ENCODE results near the gene TBC1D23. TPM values are rescaled to one million over a fixed set of nuclear protein-coding genes. Genes with fewer than 3 reads are reported as not detected.

Gene TBC1D23
- total RNA-seq, 1 experiment from 2014 or later, result 37.9 TPM

DNA sequence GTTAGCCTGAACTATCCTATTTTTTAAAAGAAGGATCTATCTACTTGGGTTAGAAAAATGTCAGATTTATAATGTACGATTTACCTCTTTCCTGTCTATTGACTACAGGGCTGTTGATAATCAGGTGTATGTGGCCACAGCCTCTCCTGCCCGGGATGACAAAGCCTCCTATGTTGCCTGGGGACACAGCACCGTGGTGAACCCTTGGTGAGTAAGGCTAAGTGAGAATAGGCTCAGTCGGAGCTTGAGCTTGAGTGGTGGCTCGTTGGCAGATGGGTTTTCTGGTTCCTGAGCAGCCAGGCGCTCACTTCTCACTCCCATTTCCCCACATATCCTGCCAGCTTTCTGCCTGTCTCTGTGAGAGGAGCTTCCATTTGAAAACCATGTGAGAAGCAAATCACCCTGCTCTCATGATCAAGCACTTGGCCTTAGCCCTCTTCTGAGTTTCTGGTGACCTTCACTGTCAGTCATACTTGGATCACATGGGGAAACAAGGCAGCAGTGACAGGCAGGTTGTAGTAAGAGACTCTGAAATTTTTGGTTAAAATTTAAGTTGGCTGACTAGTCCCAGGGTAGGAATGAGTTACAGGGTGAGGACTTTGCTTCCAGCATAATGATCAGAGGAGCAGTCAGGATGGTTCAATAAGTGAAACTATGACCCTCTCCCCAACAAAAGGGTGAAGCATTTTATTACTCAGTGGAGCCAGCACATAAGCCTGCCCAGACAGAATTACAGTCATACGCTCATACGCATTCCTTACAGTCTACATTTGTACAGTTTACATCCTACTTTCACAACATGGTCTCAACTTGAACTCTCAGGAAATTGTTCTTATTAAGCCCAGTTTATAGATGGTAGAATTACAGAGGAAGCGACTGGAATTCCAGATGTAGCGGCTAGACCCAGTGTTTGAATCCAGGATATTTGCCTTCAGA, 91.8 kb downstream of the TBC1D23 start:
- no peak overlapping the region for H3K27ac ChIP-seq (ENCODE audit: low read length)
- no TSS peak for BruUV-seq (replicated peaks)
- ChIA-PET POLR2A (ENCODE audit: unreplicated experiment) (no interaction called here), CTCF (no interaction called here)
- H3K27me3 ChIP-seq (ENCODE audit: low read length), result no peaks in the 10 kb centered on the region
- peaks cover 54% of the 10 kb centered on the region for H3K36me3 ChIP-seq (ENCODE audit: low read depth, low read length)
- intact Hi-C loops (cut with micrococcal nuclease), result no loop called here
- no peak overlapping the region for H3K4me3 ChIP-seq (ENCODE audit: low read length)
- H3K79me2 ChIP-seq (ENCODE audit: low read length), result no peaks in the 10 kb centered on the region
- ATAC-seq (no peak), DNase-seq (no peak)
- no peak overlapping the region for H3K9ac ChIP-seq (ENCODE audit: low read length)
- H4K20me1 ChIP-seq (ENCODE audit: low read length), result no peaks in the 10 kb centered on the region
- H3K9me3 ChIP-seq (ENCODE audit: low read length), result no peaks in the 10 kb centered on the region
- no peaks in the 10 kb centered on the region for H3K9me2 ChIP-seq (replicated peaks; ENCODE audit: low read length)
- TF ChIP-seq EZH2phosphoT487 (IDR thresholded peaks at IDR 0.05; ENCODE audit: borderline replicate concordance, low read length), result no peak
- TF ChIP-seq EZH2 (IDR thresholded peaks at IDR 0.05; ENCODE audit: low read length, unreplicated experiment), result no peak
- no peak overlapping the region for H3K4me2 ChIP-seq (ENCODE audit: low read length)
- H2AFZ ChIP-seq (ENCODE audit: low read length), result no peak overlapping the region
- H3F3A ChIP-seq (ENCODE audit: low read length, unreplicated experiment), result no peaks in the 10 kb centered on the region
- no peaks in the 10 kb centered on the region for H3K4me1 ChIP-seq (ENCODE audit: insufficient read depth, low read length)

DNA sequence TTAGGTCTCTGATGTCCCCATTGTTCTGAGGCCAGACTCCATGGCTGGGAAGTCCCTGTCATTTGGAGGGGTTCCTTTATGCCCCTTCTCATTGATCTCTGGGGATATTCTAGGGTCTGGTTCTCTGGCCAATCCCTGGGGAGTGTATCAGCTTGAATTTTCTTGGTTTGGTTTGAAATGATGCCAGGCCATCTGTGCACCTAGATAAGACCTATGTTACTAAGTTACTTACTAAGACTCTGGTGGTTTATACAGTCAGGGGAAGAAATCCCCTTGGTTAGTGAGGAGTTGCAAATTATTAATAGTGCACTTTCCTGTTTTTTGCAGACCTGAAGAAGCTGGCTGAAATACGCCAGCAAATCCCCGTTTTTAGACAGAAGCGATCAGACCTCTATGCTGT, 94.1 kb downstream of the TBC1D23 start:
- CTCF ChIA-PET, result no interaction called here
- Histone ChIP-seq H4K20me1 (ENCODE audit: low read length) (no peaks in the 10 kb centered on the region), H3K4me2 (ENCODE audit: low read length) (no peak overlapping the region), H3K4me1 (ENCODE audit: insufficient read depth, low read length) (no peaks in the 10 kb centered on the region), H3K9me3 (ENCODE audit: low read length) (no peaks in the 10 kb centered on the region), H3K27ac (ENCODE audit: low read length) (no peak overlapping the region), H2AFZ (ENCODE audit: low read length) (no peak overlapping the region), H3K36me3 (ENCODE audit: low read depth, low read length) (peaks cover 47% of the 10 kb centered on the region), H3K79me2 (ENCODE audit: low read length) (no peaks in the 10 kb centered on the region), H3K9me2 (replicated peaks; ENCODE audit: low read length) (no peaks in the 10 kb centered on the region), H3K9ac (ENCODE audit: low read length) (no peak overlapping the region), H3F3A (ENCODE audit: low read length, unreplicated experiment) (no peaks in the 10 kb centered on the region), H3K4me3 (ENCODE audit: low read length) (no peak overlapping the region), H3K27me3 (ENCODE audit: low read length) (no peaks in the 10 kb centered on the region)
- no peak for ATAC-seq
- POLR2A ChIA-PET (ENCODE audit: unreplicated experiment), result no interaction called here
- no TSS peak for BruUV-seq (replicated peaks)
- TF ChIP-seq, protein P1, sequence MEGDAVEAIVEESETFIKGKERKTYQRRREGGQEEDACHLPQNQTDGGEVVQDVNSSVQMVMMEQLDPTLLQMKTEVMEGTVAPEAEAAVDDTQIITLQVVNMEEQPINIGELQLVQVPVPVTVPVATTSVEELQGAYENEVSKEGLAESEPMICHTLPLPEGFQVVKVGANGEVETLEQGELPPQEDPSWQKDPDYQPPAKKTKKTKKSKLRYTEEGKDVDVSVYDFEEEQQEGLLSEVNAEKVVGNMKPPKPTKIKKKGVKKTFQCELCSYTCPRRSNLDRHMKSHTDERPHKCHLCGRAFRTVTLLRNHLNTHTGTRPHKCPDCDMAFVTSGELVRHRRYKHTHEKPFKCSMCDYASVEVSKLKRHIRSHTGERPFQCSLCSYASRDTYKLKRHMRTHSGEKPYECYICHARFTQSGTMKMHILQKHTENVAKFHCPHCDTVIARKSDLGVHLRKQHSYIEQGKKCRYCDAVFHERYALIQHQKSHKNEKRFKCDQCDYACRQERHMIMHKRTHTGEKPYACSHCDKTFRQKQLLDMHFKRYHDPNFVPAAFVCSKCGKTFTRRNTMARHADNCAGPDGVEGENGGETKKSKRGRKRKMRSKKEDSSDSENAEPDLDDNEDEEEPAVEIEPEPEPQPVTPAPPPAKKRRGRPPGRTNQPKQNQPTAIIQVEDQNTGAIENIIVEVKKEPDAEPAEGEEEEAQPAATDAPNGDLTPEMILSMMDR (conservative IDR thresholded peaks at IDR 0.05; ENCODE audit: low read depth, low read length), result no peak
- TF ChIP-seq EZH2 (IDR thresholded peaks at IDR 0.05; ENCODE audit: low read length, unreplicated experiment) (no peak), EZH2phosphoT487 (IDR thresholded peaks at IDR 0.05; ENCODE audit: borderline replicate concordance, low read length) (no peak)
- intact Hi-C loops (cut with micrococcal nuclease), result no loop called here
- no peak for DNase-seq

DNA sequence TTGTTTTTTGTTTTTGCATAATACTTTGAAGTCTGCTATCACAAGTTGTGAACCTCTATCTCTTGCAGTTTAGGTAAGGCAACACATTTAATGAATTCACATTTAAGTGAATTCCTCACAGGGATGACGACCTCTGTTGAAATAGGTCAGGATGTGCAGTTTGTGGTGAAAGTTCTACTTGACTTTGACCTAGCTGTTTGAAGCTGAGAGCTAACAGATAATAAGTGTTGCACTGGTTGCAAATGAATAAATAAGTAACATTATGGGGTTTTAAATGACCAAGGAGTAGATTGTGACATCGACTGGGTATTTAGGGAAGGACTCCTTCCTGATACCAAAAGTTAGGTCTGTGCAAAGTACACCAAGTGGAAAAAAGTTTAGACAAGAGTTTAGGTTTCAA, 97.6 kb downstream of the TBC1D23 start:
- TF ChIP-seq EZH2 (IDR thresholded peaks at IDR 0.05; ENCODE audit: low read length, unreplicated experiment), result no peak
- TF ChIP-seq EZH2phosphoT487 (IDR thresholded peaks at IDR 0.05; ENCODE audit: borderline replicate concordance, low read length), result no peak
- TF ChIP-seq, protein P1 (conservative IDR thresholded peaks at IDR 0.05; ENCODE audit: low read depth, low read length), result no peak

More for the DNA sequence above, 97.6 kb downstream of the TBC1D23 start:
- Histone ChIP-seq H3K9me2 (replicated peaks; ENCODE audit: low read length) (no peaks in the 10 kb centered on the region), H2AFZ (ENCODE audit: low read length) (no peak overlapping the region), H3F3A (ENCODE audit: low read length, unreplicated experiment) (no peaks in the 10 kb centered on the region), H3K9ac (ENCODE audit: low read length) (no peak overlapping the region), H3K4me3 (ENCODE audit: low read length) (no peak overlapping the region), H3K79me2 (ENCODE audit: low read length) (no peaks in the 10 kb centered on the region), H3K27me3 (ENCODE audit: low read length) (no peaks in the 10 kb centered on the region), H3K36me3 (ENCODE audit: low read depth, low read length) (peaks cover 51% of the 10 kb centered on the region), H3K9me3 (ENCODE audit: low read length) (no peaks in the 10 kb centered on the region), H3K27ac (ENCODE audit: low read length) (no peak overlapping the region), H3K4me1 (ENCODE audit: insufficient read depth, low read length) (peaks cover 16% of the 10 kb centered on the region), H3K4me2 (ENCODE audit: low read length) (no peak overlapping the region), H4K20me1 (ENCODE audit: low read length) (no peaks in the 10 kb centered on the region)
- CTCF ChIA-PET, result no interaction called here
- ATAC-seq (no peak), DNase-seq (no peak)
- no TSS peak for BruUV-seq (replicated peaks)
- intact Hi-C loops (cut with micrococcal nuclease), result no loop called here
- POLR2A ChIA-PET (ENCODE audit: unreplicated experiment), result no interaction called here
